SK-MEL-5 (cell line): Measurements from ENCODE around the gene ATXN7. TPM values are rescaled to one million over a fixed set of nuclear protein-coding genes. Genes with fewer than 3 reads are reported as not detected.
A peak's percentile ranks its signal among the peaks of the same experiment; 100 is the strongest.

ENCODE experiments used
- DNase-seq: peaks from one replicate; pipeline ENCODE4 v3.0.0-alpha.2; 2016; ENCODE audit warnings: low read depth, low spot score
- in situ Hi-C: cut with HindIII; loops from 2 replicates; pipeline ENCODE4 v1.10.0; 2016; ENCODE audit warnings: low sequenced_read_pairs, high pct_unique_total_duplicates, low pct_unique_long_range_greater_than_20kb
- polyA plus RNA-seq, 2 experiments: library from polyadenylated mRNA; depleted of rRNA; stranded (reverse); fragments of >200 nt; gene quantifications; 2 replicates each; pipeline ENCODE4 v1.2.3, GENCODE V29; 2015
- total RNA-seq: library from RNA; depleted of rRNA; stranded (reverse); fragments of >200 nt; shearing (Covaris generic); gene quantifications from 2 replicates; pipeline ENCODE4 v1.2.3, GENCODE V29; 2014; rRNA removed

Gene ATXN7
- total RNA-seq: 5.8 and 6.4 TPM in 2 replicates
- 7.7 and 9.2 TPM in 2 replicates for polyA plus RNA-seq (2015; cell fraction: cytosol; rRNA removed)
- polyA plus RNA-seq (2015; cell fraction: nucleus; rRNA removed): 22.3 and 29.6 TPM in 2 replicates

GRCh38 chr3:63863150-63864007 lies at the start of gene ATXN7, which contains the start of gene THOC7:
Gene ATXN7, plus strand, starts transcription at chr3:63863867. Its CDS starts 48,732 bp downstream, at chr3:63912599.
Gene THOC7, minus strand, starts transcription at chr3:63863805. Its CDS starts 15 bp downstream, at chr3:63863790.
- in situ Hi-C loops: no loop called here
- peak; percentile 68 for DNase-seq

- DNase-seq: no peak
- in situ Hi-C loops: loop anchor here (25.0 kb wide), 1 partner anchor 452 kb away; no protein-coding TSS in a partner anchor
Observed at GRCh38 chr3:63814237-63814636, 49.4 kb upstream of the ATXN7 start.

GRCh38 chr3:63817225-63817624 lies 46.4 kb upstream of the ATXN7 start:
- no peak for DNase-seq
- in situ Hi-C loops: loop anchor here (25.0 kb wide), 1 partner anchor 455 kb away; no protein-coding TSS in a partner anchor

- in situ Hi-C loops: loop anchor here (25.0 kb wide), 1 partner anchor 456 kb away; no protein-coding TSS in a partner anchor
- peak; percentile 65 for DNase-seq
Observed at GRCh38 chr3:63818282-63819150, 45.2 kb upstream of the ATXN7 start.

GRCh38 chr3:63819151-63819398 lies 44.6 kb upstream of the ATXN7 start, which contains the start of gene C3orf49:
Gene C3orf49, plus strand, starts transcription at chr3:63819299. Its CDS starts 173 bp downstream, at chr3:63819472.
- no peak for DNase-seq
- in situ Hi-C loops: loop anchor here (25.0 kb wide), 1 partner anchor 457 kb away; no protein-coding TSS in a partner anchor

- peak; percentile 61 for DNase-seq
- in situ Hi-C loops: loop anchor here (25.0 kb wide), 1 partner anchor 462 kb away; no protein-coding TSS in a partner anchor
Observed at GRCh38 chr3:63824309-63824708, 39.4 kb upstream of the ATXN7 start.

GRCh38 chr3:63830526-63830925 lies 33.1 kb upstream of the ATXN7 start:
- no peak for DNase-seq
- in situ Hi-C loops: no loop called here

GRCh38 chr3:63832395-63832794 lies 31.3 kb upstream of the ATXN7 start:
- in situ Hi-C loops: no loop called here
- no peak for DNase-seq

- in situ Hi-C loops: no loop called here
- no peak for DNase-seq
Observed at GRCh38 chr3:63841704-63842103, 22.0 kb upstream of the ATXN7 start.

GRCh38 chr3:63842127-63842526 lies 21.5 kb upstream of the ATXN7 start:
- in situ Hi-C loops: no loop called here
- no peak for DNase-seq

- in situ Hi-C loops: no loop called here
Observed at GRCh38 chr3:63845215-63845614, 18.5 kb upstream of the ATXN7 start.

GRCh38 chr3:63847718-63848450 lies 15.8 kb upstream of the ATXN7 start:
- no peak for DNase-seq
- in situ Hi-C loops: no loop called here

More at GRCh38 chr3:63845215-63845614, 18.5 kb upstream of the ATXN7 start:
- DNase-seq: no peak

- in situ Hi-C loops: no loop called here
- DNase-seq: no peak
Observed at GRCh38 chr3:63849175-63849574, 14.5 kb upstream of the ATXN7 start.

- in situ Hi-C loops: no loop called here
- no peak for DNase-seq
Observed at GRCh38 chr3:63851287-63851686, 12.4 kb upstream of the ATXN7 start.

- DNase-seq: no peak
- in situ Hi-C loops: no loop called here
Observed at GRCh38 chr3:63853106-63853505, 10.6 kb upstream of the ATXN7 start.

GRCh38 chr3:63855333-63855940 lies 8.2 kb upstream of the ATXN7 start:
- in situ Hi-C loops: no loop called here
- DNase-seq: no peak

- in situ Hi-C loops: no loop called here
- DNase-seq: no peak
Observed at GRCh38 chr3:63857311-63857710, 6.4 kb upstream of the ATXN7 start.
